Measurements from ENCODE around the gene FNBP1. TPM values are rescaled to one million over a fixed set of nuclear protein-coding genes. Genes with fewer than 3 reads are reported as not detected.

FNBP1 gene
- total and polyA plus RNA-seq, 2 donors (not counting 1 experiment from before 2014, with no cell fraction given): 20.8 to 44.3 TPM

DNA sequence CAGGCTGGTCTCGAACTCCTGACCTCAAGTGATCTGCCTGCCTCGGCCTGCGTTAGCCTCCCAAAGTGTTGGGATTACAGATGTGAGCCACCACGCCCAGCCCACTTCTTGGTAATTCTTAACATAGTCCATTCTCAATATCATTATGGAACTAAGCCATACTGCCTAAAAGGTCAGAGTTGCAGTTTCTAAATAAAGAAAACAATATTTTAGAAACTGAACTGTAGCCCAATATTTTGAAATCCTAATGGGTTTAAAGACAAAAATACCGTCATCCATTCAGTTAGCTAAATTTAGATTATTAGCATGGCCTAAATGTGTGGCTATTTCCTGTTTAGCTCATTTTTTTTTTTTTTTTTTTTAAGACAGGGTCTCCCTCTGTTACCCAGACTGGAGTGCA, 108.2 kb downstream of the FNBP1 start:
- no peaks in the 10 kb centered on the region for H3K36me3 ChIP-seq (ENCODE audit: control insufficient read depth, insufficient read depth, low read length)
- H3K4me1 ChIP-seq (ENCODE audit: control insufficient read depth, extremely low read depth, insufficient read depth, low read length): peaks cover 6% of the 10 kb centered on the region
- DNase-seq (ENCODE audit: low read depth in 2 of 2): no peak
- H3K9ac ChIP-seq (ENCODE audit: insufficient read depth, low read length): no peak overlapping the region
- H3K4me2 ChIP-seq (ENCODE audit: extremely low read depth, insufficient read depth, low read length): no peak overlapping the region
- H3K79me2 ChIP-seq (ENCODE audit: control insufficient read depth, insufficient read depth, low read length): no peaks in the 10 kb centered on the region
- no peaks in the 10 kb centered on the region for H3K27me3 ChIP-seq (ENCODE audit: control insufficient read depth, insufficient read depth, low read length)
- TF ChIP-seq, protein P1, sequence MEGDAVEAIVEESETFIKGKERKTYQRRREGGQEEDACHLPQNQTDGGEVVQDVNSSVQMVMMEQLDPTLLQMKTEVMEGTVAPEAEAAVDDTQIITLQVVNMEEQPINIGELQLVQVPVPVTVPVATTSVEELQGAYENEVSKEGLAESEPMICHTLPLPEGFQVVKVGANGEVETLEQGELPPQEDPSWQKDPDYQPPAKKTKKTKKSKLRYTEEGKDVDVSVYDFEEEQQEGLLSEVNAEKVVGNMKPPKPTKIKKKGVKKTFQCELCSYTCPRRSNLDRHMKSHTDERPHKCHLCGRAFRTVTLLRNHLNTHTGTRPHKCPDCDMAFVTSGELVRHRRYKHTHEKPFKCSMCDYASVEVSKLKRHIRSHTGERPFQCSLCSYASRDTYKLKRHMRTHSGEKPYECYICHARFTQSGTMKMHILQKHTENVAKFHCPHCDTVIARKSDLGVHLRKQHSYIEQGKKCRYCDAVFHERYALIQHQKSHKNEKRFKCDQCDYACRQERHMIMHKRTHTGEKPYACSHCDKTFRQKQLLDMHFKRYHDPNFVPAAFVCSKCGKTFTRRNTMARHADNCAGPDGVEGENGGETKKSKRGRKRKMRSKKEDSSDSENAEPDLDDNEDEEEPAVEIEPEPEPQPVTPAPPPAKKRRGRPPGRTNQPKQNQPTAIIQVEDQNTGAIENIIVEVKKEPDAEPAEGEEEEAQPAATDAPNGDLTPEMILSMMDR (conservative IDR thresholded peaks at IDR 0.05 in 1 of 2, IDR thresholded peaks at IDR 0.05 in 1 of 2; ENCODE audit: low read depth in 1 of 2, low read length in 2 of 2): no peak
- TF ChIP-seq EZH2 (IDR thresholded peaks at IDR 0.05; ENCODE audit: low read length, missing control alignments): no peak
- H4K20me1 ChIP-seq (ENCODE audit: control insufficient read depth, extremely low read depth, insufficient read depth, low read length): no peaks in the 10 kb centered on the region
- no peak overlapping the region for H2AFZ ChIP-seq (ENCODE audit: low read length)
- no peak overlapping the region for H3K27ac ChIP-seq (ENCODE audit: insufficient read depth, low read length)
- H3K4me3 ChIP-seq (replicated peaks in 1 of 4; ENCODE audit: control extremely low read depth in 1 of 4, insufficient read depth in 1 of 4, low read depth in 3 of 4, low read length in 4 of 4): no peak overlapping the region
- H3K9me3 ChIP-seq (ENCODE audit: control insufficient read depth, insufficient read depth, low read depth, low read length): no peaks in the 10 kb centered on the region

DNA sequence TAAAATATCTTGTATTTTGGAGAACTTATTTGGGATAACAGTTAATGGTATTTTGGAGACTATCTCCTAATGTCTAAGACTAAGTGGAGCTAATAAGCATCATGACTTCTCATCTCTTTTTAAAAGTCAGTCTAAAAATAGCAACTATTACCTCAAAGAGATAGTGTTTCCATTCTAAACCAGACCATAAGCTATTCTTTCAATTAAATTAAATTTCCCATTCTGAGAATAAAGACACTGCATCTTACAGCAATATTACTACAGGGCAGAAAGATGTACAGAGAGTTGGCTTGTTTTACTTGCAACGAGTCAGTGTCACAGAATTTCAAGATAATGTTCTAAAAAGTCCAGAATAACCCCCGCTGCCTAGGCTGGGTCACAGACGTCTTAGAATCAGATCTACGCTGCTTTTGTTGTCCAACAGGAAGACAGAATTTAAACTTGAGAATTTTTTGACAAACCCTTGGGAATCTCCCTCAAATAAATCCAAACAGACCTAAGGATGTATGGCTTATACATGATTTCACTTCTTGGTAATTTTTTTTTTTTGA, 108.9 kb downstream of the FNBP1 start:
- TF ChIP-seq, protein P1 (conservative IDR thresholded peaks at IDR 0.05 in 1 of 2, IDR thresholded peaks at IDR 0.05 in 1 of 2; ENCODE audit: low read depth in 1 of 2, low read length in 2 of 2): no peak
- no peak for TF ChIP-seq EZH2 (IDR thresholded peaks at IDR 0.05; ENCODE audit: low read length, missing control alignments)
- Histone ChIP-seq H3K9ac (ENCODE audit: insufficient read depth, low read length) (no peak overlapping the region), H4K20me1 (ENCODE audit: control insufficient read depth, extremely low read depth, insufficient read depth, low read length) (no peaks in the 10 kb centered on the region), H3K4me2 (ENCODE audit: extremely low read depth, insufficient read depth, low read length) (peak overlapping the region; percentile 28), H3K36me3 (ENCODE audit: control insufficient read depth, insufficient read depth, low read length) (no peaks in the 10 kb centered on the region), H3K4me1 (ENCODE audit: control insufficient read depth, extremely low read depth, insufficient read depth, low read length) (peaks cover 6% of the 10 kb centered on the region), H3K27me3 (ENCODE audit: control insufficient read depth, insufficient read depth, low read length) (no peaks in the 10 kb centered on the region), H3K4me3 (replicated peaks in 1 of 4; ENCODE audit: control extremely low read depth in 1 of 4, insufficient read depth in 1 of 4, low read depth in 3 of 4, low read length in 4 of 4) (no peak overlapping the region), H3K79me2 (ENCODE audit: control insufficient read depth, insufficient read depth, low read length) (no peaks in the 10 kb centered on the region), H2AFZ (ENCODE audit: low read length) (no peak overlapping the region), H3K9me3 (ENCODE audit: control insufficient read depth, insufficient read depth, low read depth, low read length) (no peaks in the 10 kb centered on the region), H3K27ac (ENCODE audit: insufficient read depth, low read length) (peak overlapping the region; percentile 39)
- peak in 1 of 2 donors; percentile 25 for DNase-seq (ENCODE audit: low read depth in 2 of 2)

DNA sequence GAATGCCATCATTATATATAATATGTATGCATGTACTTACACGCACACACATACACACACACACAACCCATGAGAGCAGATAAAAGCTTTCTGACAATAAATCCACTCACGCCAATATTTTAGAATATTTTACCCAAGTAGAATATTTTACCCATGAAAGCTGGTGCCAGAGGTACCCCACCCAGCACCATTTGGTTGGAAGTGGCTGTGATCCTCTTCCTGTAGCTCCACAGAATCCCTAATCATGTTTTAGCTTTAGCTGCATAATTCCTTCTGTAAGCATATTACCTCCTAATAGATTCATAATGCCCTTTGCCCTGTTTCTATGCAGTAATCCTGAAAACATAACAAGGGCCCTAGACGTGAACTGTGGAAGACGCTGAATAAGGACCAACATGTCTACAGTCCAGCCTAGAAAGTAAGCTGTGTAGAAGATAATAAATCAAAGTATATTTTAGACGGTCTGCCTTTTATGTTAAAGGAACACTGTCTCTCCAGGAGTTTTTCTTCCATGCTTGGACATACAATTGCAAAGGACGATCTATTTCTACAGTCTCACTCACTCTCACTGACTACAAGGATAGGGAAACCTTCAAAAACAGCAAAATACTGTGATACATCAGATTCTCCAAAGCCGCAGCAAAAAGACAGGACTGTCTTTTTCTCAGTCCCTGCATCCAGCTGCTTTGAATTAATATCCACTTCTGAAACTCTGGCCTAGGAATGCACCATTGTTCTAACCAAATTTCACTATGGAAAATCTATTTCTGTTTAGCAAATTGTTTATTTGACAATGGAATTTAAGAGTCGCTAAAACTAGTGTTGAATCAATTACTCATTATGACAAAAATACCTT, 109.6 kb downstream of the FNBP1 start:
- H3K36me3 ChIP-seq (ENCODE audit: control insufficient read depth, insufficient read depth, low read length): no peaks in the 10 kb centered on the region
- H3K27ac ChIP-seq (ENCODE audit: insufficient read depth, low read length): peak overlapping the region; percentile 5
- H3K9me3 ChIP-seq (ENCODE audit: control insufficient read depth, insufficient read depth, low read depth, low read length): no peaks in the 10 kb centered on the region
- no peak overlapping the region for H3K4me3 ChIP-seq (replicated peaks in 1 of 4; ENCODE audit: control extremely low read depth in 1 of 4, insufficient read depth in 1 of 4, low read depth in 3 of 4, low read length in 4 of 4)
- H2AFZ ChIP-seq (ENCODE audit: low read length): no peak overlapping the region
- H3K4me2 ChIP-seq (ENCODE audit: extremely low read depth, insufficient read depth, low read length): peak overlapping the region; percentile 28
- no peaks in the 10 kb centered on the region for H3K27me3 ChIP-seq (ENCODE audit: control insufficient read depth, insufficient read depth, low read length)
- no peak for TF ChIP-seq EZH2 (IDR thresholded peaks at IDR 0.05; ENCODE audit: low read length, missing control alignments)
- TF ChIP-seq, protein P1 (conservative IDR thresholded peaks at IDR 0.05 in 1 of 2, IDR thresholded peaks at IDR 0.05 in 1 of 2; ENCODE audit: low read depth in 1 of 2, low read length in 2 of 2): no peak
- no peak overlapping the region for H3K9ac ChIP-seq (ENCODE audit: insufficient read depth, low read length)
- H3K79me2 ChIP-seq (ENCODE audit: control insufficient read depth, insufficient read depth, low read length): no peaks in the 10 kb centered on the region
- peaks cover 3% of the 10 kb centered on the region for H3K4me1 ChIP-seq (ENCODE audit: control insufficient read depth, extremely low read depth, insufficient read depth, low read length)
- peak; percentile 22 to 37 for DNase-seq (ENCODE audit: low read depth in 2 of 2)
- H4K20me1 ChIP-seq (ENCODE audit: control insufficient read depth, extremely low read depth, insufficient read depth, low read length): no peaks in the 10 kb centered on the region

Measured in fibroblast of lung (primary cell).